Mesothelial cell of epicardium (in vitro differentiated cells): ENCODE measurements around the gene B4GALNT4. TPM values are rescaled to one million over a fixed set of nuclear protein-coding genes. Genes with fewer than 3 reads are reported as not detected.

ENCODE experiments used
- DNase-seq, 2 experiments: peaks; one replicate each; pipeline ENCODE4 v3.0.0; 2021; ENCODE audit warnings: low spot score in 2 of 2; ENCODE audit not compliant: unreplicated experiment in 2 of 2
- H3K27ac Mint-ChIP-seq: 2 replicates; pipeline ENCODE4 v1.8.0; 2021; ENCODE audit warnings: mixed read lengths
- H3K27me3 Mint-ChIP-seq: 2 replicates; pipeline ENCODE4 v1.8.0; 2021; ENCODE audit warnings: low read depth, mixed read lengths
- H3K36me3 Mint-ChIP-seq: 2 replicates; pipeline ENCODE4 v1.8.0; 2021; ENCODE audit warnings: mixed read lengths
- H3K4me1 Mint-ChIP-seq: 2 replicates; pipeline ENCODE4 v1.8.0; 2021; ENCODE audit warnings: mixed read lengths
- H3K4me3 Mint-ChIP-seq: 2 replicates; pipeline ENCODE4 v1.8.0; 2021; ENCODE audit warnings: mild to moderate bottlenecking, moderate library complexity, mixed read lengths
- H3K9me3 Mint-ChIP-seq: 2 replicates; pipeline ENCODE4 v1.8.0; 2021; ENCODE audit warnings: mixed read lengths
- CTCF ChIP-seq: fragments of 200-600 bp; sonication (generic); IDR thresholded peaks from one replicate; pipeline ENCODE4 v1.5.0; 2021; ENCODE audit warnings: antibody characterized with exemption; ENCODE audit not compliant: unreplicated experiment
- total RNA-seq: library from RNA; stranded (reverse); gene quantifications from 3 replicates; pipeline ENCODE4 v1.2.1, GENCODE V29; 2021

The B4GALNT4 gene
- total RNA-seq, 1 donor from 2014 or later = 314 TPM

GRCh38 chr11:403761-404431 lies 34.6 kb downstream of the B4GALNT4 start:
- Mint-ChIP-seq H3K4me3 (no peak overlapping the region), H3K9me3 (no peaks in the 10 kb centered on the region), H3K27me3 (no peaks in the 10 kb centered on the region), H3K4me1 (peaks cover 6% of the 10 kb centered on the region), H3K27ac (no peak overlapping the region), H3K36me3 (peaks cover 6% of the 10 kb centered on the region)
- TF ChIP-seq CTCF = no peak
- DNase-seq = no peak

GRCh38 chr11:404551-405264 lies 35.4 kb downstream of the B4GALNT4 start:
- H3K4me3 Mint-ChIP-seq = no peak overlapping the region
- DNase-seq = no peak
- no peak for TF ChIP-seq CTCF
- no peaks in the 10 kb centered on the region for H3K9me3 Mint-ChIP-seq
- H3K36me3 Mint-ChIP-seq = peaks cover 2% of the 10 kb centered on the region
- peaks cover 6% of the 10 kb centered on the region for H3K4me1 Mint-ChIP-seq
- no peaks in the 10 kb centered on the region for H3K27me3 Mint-ChIP-seq
- no peak overlapping the region for H3K27ac Mint-ChIP-seq

- Mint-ChIP-seq H3K27ac (peak overlapping the region; percentile 73), H3K36me3 (no peaks in the 10 kb centered on the region), H3K9me3 (no peaks in the 10 kb centered on the region), H3K27me3 (no peaks in the 10 kb centered on the region), H3K4me3 (peak overlapping the region; percentile 58), H3K4me1 (peaks cover 6% of the 10 kb centered on the region)
- no peak for TF ChIP-seq CTCF
- DNase-seq = no peak
Observed at GRCh38 chr11:405323-405953, 36.1 kb downstream of the B4GALNT4 start.

GRCh38 chr11:405954-406795 lies 36.9 kb downstream of the B4GALNT4 start:
- TF ChIP-seq CTCF = no peak
- no peaks in the 10 kb centered on the region for H3K9me3 Mint-ChIP-seq
- DNase-seq = no peak
- peaks cover 6% of the 10 kb centered on the region for H3K4me1 Mint-ChIP-seq
- H3K27ac Mint-ChIP-seq = peak overlapping the region; percentile 43
- no peaks in the 10 kb centered on the region for H3K36me3 Mint-ChIP-seq
- no peaks in the 10 kb centered on the region for H3K27me3 Mint-ChIP-seq
- peak overlapping the region; percentile 58 for H3K4me3 Mint-ChIP-seq
